SU-DHL-6 (cell line): ENCODE measurements around the gene RAB44.

Experiments
- H2AFZ ChIP-seq: fragments of 200-600 bp; sonication (generic); 2 replicates; pipeline ENCODE4 v1.6.1; 2014; ENCODE audit warnings: low read depth, mild to moderate bottlenecking, moderate library complexity, mixed read lengths, antibody characterized with exemption, low read length; ENCODE audit not compliant: severe bottlenecking
- H3F3A ChIP-seq: fragments of 200-600 bp; shearing (Covaris generic); 2 replicates; pipeline ENCODE4 v1.6.0; 2016; ENCODE audit warnings: antibody characterized with exemption, mild to moderate bottlenecking; ENCODE audit not compliant: insufficient read depth
- H3K27ac ChIP-seq: fragments of 200-600 bp; sonication (generic); 2 replicates; pipeline ENCODE4 v1.5.1; 2016; ENCODE audit warnings: low read depth, mild to moderate bottlenecking, low read length, moderate library complexity, mixed read lengths
- H3K27me3 ChIP-seq: fragments of 200-600 bp; sonication (generic), shearing (Covaris generic); 2 replicates; pipeline ENCODE4 v1.6.0; 2014; ENCODE audit warnings: mild to moderate bottlenecking, low read length
- H3K36me3 ChIP-seq: fragments of 200-600 bp; sonication (generic); 2 replicates; pipeline ENCODE4 v1.6.1; 2014; ENCODE audit warnings: mild to moderate bottlenecking, low read length, mixed read lengths
- H3K4me2 ChIP-seq: fragments of 300-600, 200-600 bp; shearing (Covaris generic), sonication (generic); 2 replicates; pipeline ENCODE4 v1.6.0; 2014; ENCODE audit warnings: low read length, low read depth, mild to moderate bottlenecking; ENCODE audit not compliant: poor library complexity, severe bottlenecking
- H3K4me3 ChIP-seq: fragments of 200-600 bp; sonication (generic); 2 replicates; pipeline ENCODE4 v1.5.1; 2014; ENCODE audit warnings: antibody characterized with exemption, low read length, mild to moderate bottlenecking, mixed read lengths; ENCODE audit not compliant: insufficient read depth, poor library complexity, severe bottlenecking
- H3K79me2 ChIP-seq: fragments of 200-600 bp; sonication (generic); 2 replicates; pipeline ENCODE4 v1.6.1; 2014; ENCODE audit warnings: mild to moderate bottlenecking, low read length, moderate library complexity; ENCODE audit not compliant: insufficient read depth
- H3K9ac ChIP-seq: fragments of 200-600 bp; sonication (generic); 2 replicates; pipeline ENCODE4 v1.7.0; 2014; ENCODE audit warnings: mild to moderate bottlenecking, low read length
- H3K9me2 ChIP-seq: fragments of 200-600 bp; sonication (generic); replicated peaks from 2 replicates; pipeline ENCODE4 v1.6.1; 2014; ENCODE audit warnings: low read length; ENCODE audit not compliant: insufficient read depth
- H3K9me3 ChIP-seq: fragments of 200-600 bp; sonication (generic); 2 replicates; pipeline ENCODE4 v1.6.1; 2014; ENCODE audit warnings: low read length, mixed read lengths; ENCODE audit not compliant: insufficient read depth
- H4K20me1 ChIP-seq: fragments of 200-600 bp; sonication (generic); 2 replicates; pipeline ENCODE4 v1.6.1; 2014; ENCODE audit warnings: low read depth, mild to moderate bottlenecking, antibody characterized with exemption, low read length, moderate library complexity, mixed read lengths
- CTCF ChIP-seq: fragments of 200-600 bp; sonication (generic); IDR thresholded peaks from one replicate; pipeline ENCODE4 v1.5.1; 2017; ENCODE audit warnings: antibody characterized with exemption, mild to moderate bottlenecking, low read length, moderate library complexity; ENCODE audit not compliant: insufficient read depth, poor library complexity, severe bottlenecking
- EZH2phosphoT487 ChIP-seq: fragments of 200-600 bp; sonication (generic), shearing (Covaris generic); conservative IDR thresholded peaks from 2 replicates; pipeline ENCODE4 v1.6.1; 2018; ENCODE audit warnings: mild to moderate bottlenecking, antibody characterized with exemption, low read length, moderate library complexity, mixed read lengths

RAB44 gene

GRCh38 chr6:36734486-36735060 lies 36.9 kb downstream of the RAB44 start:
- Histone ChIP-seq H3K27me3 (no peaks in the 10 kb centered on the region), H3K9me2 (no peaks in the 10 kb centered on the region), H4K20me1 (no peaks in the 10 kb centered on the region), H2AFZ (no peak overlapping the region), H3K36me3 (no peaks in the 10 kb centered on the region), H3K9ac (no peak overlapping the region), H3K4me3 (no peak overlapping the region), H3K4me2 (no peak overlapping the region), H3F3A (no peaks in the 10 kb centered on the region), H3K79me2 (no peaks in the 10 kb centered on the region), H3K27ac (no peak overlapping the region), H3K9me3 (no peaks in the 10 kb centered on the region)
- no peak for TF ChIP-seq CTCF
- no peak for TF ChIP-seq EZH2phosphoT487

GRCh38 chr6:36735110-36736071 lies 37.8 kb downstream of the RAB44 start:
- no peak overlapping the region for H3K9ac ChIP-seq
- no peaks in the 10 kb centered on the region for H3K79me2 ChIP-seq
- H3K4me3 ChIP-seq, result no peak overlapping the region
- no peak overlapping the region for H3K27ac ChIP-seq
- no peaks in the 10 kb centered on the region for H3F3A ChIP-seq
- no peaks in the 10 kb centered on the region for H3K36me3 ChIP-seq
- H3K9me3 ChIP-seq, result no peaks in the 10 kb centered on the region
- no peak overlapping the region for H2AFZ ChIP-seq
- no peak for TF ChIP-seq CTCF
- no peak for TF ChIP-seq EZH2phosphoT487
- no peaks in the 10 kb centered on the region for H4K20me1 ChIP-seq
- H3K4me2 ChIP-seq, result no peak overlapping the region
- no peaks in the 10 kb centered on the region for H3K9me2 ChIP-seq
- H3K27me3 ChIP-seq, result no peaks in the 10 kb centered on the region

GRCh38 chr6:36737043-36737785 lies 39.6 kb downstream of the RAB44 start:
- no peaks in the 10 kb centered on the region for H3K79me2 ChIP-seq
- TF ChIP-seq CTCF (no peak), EZH2phosphoT487 (no peak)
- no peak overlapping the region for H3K4me2 ChIP-seq
- no peak overlapping the region for H3K27ac ChIP-seq
- H3K9me3 ChIP-seq, result no peaks in the 10 kb centered on the region
- H2AFZ ChIP-seq, result no peak overlapping the region
- H3K9ac ChIP-seq, result no peak overlapping the region
- no peaks in the 10 kb centered on the region for H3K36me3 ChIP-seq
- H3K4me3 ChIP-seq, result no peak overlapping the region
- H4K20me1 ChIP-seq, result no peaks in the 10 kb centered on the region
- no peaks in the 10 kb centered on the region for H3K9me2 ChIP-seq
- H3K27me3 ChIP-seq, result no peaks in the 10 kb centered on the region
- no peaks in the 10 kb centered on the region for H3F3A ChIP-seq
